GM19397 (cell line): ENCODE data around the gene MYO1F.
"Not testable (repeated sequence)": the region's sequence is repeated elsewhere in the genome, so short reads cannot be mapped to it uniquely, and the experiment has no call there.

Experiments used
- ATAC-seq: cut with Tn5 transposase; IDR thresholded peaks from one replicate; pipeline ENCODE4 v1.9.1; 2021; ENCODE audit warnings: mild to moderate bottlenecking, moderate library complexity; ENCODE audit not compliant: unreplicated experiment

Gene MYO1F

DNA sequence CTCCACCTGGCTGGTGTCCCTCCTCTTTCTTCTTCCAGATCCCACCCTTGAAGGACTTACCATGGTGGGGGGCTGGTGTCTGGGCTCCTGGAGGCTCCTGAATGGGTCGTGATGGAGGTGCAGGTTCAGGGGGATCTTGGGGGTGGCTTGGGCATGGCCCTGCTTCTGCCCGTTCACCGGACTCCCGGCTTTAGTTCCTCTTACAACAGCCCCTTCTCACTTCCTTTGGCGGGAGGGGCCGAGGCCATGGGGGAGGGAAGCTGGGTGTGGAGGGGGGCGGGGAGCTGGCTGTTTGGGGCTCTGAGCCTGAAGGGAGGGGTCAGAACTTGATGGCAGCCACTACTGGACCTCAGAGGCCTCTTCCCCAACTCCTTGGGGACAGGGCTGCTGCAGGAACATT lies at the start of gene MYO1F:
Gene MYO1F, minus strand, starts transcription at position 196 of the 400 bp plus-strand sequence. Its CDS starts 133 bp downstream, at position 63.
- ATAC-seq: no peak

DNA sequence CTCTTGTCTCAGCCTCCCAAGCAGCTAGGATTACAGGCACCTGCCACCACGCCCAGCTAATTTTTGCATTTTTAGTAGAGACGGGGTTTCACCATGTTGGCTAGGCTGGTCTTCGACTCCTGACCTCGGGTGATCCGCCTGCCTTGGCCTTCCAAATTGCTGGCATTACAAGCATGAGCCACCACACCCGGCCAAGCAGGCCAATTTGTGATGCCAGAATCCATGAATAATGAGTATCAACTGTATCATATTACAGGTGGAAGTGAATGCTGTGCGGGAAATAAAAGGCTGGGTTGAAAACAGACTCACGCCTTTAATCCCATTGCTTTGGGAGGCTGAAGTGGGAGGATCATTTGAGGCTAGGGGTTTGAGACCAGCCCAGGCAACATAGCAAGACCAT lies 49.6 kb upstream of the MYO1F start:
- ATAC-seq: no peak

DNA sequence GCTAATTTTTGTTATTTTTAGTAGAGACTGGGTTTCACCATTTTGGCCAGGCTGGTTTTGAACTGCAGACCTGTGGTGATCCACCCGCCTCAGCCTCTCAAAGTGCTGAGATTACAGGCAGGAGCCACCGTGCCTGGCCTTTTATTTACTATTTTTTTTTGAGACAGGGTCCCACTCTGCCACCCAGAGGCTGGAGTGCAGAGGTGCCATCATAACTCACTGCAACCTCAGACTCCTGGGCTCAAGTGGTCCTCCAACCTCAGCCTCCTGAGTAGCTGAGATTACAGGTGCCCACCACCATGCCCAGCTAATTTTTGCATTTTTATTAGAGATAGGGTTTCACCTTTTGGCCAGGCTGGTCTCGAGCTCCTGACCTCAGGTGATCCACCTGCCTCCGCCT lies 45.6 kb upstream of the MYO1F start:
- ATAC-seq: not testable (repeated sequence)

DNA sequence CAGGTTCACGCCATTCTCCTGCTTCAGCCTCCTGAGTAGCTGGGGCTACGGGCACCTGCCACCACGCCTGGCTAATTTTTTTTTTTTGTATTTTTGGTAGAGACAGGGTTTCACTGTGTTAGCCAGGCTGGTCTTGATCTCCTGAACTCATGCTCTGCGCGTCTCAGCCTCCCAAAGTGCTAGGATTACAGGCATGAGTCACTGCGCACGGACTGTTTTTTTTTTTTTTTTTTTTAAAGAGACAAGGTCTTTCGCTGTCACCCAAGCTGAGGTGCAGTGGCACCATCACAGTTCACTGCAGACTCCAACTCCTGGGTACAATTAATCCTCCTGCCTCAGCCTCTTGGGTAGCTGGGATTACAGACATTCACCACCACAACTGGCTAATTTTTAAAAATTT lies 41.5 kb upstream of the MYO1F start:
- ATAC-seq: no peak

DNA sequence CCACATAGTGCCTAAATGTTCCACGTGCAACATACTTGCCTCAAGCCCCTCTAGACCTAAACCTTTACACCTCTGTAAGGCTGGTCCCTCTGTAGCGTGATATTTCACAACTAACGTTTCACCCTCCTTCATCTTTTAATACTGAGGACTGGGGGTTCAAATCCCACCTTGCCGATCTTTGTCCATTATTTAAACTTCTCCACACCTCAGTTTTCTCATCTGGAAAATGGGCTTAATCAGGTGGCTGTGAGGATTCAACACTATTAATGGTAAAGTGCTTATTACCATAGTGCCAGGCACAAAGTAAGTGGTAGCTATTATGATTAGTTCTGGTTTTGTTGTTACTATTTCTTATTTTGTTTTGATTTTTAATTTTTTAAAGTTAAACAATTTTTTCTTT lies 40.7 kb upstream of the MYO1F start:
- no peak for ATAC-seq

DNA sequence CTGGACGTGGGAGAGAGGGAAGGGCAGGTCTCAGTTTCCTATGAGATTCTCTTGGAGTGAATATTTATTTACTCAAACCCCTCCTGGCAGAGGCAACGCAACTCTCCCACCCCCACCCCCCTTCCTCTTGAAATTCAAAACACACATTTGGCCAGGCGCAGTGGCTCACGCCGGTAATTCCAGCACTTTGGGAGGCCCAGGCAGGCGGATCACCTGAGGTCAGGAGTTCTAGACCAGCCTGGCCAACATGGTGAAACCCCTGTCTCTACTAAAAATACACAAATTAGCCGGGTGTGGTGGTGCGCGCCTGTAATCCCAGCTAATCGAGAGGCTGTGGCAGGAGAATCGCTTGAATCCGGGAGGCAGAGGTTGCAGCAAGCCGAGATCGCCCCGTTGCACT lies 40.1 kb upstream of the MYO1F start:
- not testable (repeated sequence) for ATAC-seq

DNA sequence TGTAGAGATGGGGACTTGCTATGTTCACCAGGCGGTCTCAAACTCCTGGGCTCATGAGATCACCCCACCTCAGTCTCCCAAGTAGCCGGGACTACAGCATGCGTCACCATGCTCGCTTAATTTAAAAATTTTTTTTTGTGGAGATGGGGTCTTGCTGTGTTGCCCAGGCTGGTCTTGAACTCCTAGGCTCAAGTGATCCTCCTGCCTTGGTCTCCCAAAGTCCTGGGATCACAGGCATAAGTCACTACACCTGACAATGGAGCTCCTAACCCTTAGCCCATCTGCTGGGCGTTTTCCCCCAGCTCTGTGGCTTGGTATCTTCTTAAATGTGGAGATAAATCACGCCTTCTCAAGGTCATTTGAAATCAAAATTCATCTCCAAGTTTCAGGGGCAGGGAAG lies 39.6 kb upstream of the MYO1F start:
- no peak for ATAC-seq

DNA sequence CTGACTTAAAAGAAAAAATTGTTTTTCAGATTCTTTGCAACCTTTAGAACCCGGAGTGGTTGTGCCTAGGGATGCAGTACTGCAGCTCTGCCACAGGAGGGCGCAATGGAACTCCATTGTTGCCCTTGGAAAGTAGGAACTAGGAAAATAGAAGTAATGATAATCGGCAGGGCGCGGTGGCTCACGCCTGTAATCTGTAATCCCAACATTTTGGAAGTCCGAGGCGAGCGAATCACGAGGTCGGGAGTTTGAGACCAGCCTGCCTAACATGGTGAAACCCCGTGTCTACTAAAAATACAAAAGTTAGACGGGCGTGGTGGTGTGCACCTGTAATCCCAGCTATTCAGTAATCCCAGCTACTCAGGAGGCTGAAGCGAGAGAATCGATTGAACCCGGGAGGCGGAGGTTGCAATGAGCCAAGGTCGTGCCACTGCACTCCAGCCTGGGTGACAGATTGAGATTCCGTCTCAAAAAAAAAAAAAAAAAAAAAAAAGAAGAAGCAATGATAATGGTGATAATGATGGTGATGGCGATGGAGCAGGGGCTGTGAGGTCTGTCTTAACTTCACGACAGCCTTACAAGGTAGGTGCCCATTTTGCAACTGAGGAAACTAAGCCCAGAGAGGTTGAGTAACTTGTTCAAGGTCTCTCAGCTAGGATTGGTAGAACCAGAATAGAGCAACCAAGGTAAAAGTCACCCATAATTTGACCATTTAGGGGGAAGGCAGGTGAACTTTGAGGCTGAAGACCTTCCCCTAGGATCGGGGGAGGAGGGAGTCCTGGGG lies 38.8 kb upstream of the MYO1F start:
- ATAC-seq: no peak

DNA sequence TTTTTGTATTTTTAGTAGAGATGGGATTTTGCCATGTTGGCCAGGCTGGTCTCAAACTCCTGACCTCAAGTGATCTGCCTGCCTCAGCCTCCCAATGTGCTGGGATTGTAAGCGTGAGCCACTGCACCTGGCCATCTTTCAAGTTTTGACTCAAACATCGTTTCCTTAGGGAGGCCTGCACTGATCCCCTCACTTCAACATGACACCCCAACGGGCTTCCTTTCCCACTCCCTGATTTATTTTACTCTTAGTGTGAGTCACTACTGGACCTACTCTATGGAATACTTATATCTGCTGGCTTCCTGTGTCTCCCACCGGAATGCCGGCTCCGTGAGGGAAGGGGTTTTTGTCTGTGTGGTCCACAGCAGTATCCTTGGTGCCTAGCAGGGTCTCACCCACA lies 37.8 kb upstream of the MYO1F start:
- no peak for ATAC-seq

DNA sequence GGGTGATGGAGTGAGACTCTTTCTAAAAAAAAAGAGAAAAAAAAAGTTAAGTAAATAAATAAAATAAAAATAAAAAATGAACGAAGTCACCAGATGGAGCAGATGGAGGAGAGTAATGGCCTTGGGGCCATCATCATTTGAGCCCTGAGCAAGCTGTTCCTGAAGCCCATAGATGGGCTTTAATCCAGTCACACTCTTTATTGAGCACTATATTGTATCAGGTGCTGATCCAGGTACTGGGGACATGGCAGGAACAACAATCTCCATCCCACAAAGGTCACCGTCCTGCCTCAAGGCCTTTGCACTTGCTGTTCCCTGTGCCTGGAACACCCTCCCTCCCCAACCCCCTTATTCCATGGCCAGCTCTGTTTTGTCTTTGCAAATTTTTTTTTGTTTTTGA lies 37.2 kb upstream of the MYO1F start:
- ATAC-seq: no peak

DNA sequence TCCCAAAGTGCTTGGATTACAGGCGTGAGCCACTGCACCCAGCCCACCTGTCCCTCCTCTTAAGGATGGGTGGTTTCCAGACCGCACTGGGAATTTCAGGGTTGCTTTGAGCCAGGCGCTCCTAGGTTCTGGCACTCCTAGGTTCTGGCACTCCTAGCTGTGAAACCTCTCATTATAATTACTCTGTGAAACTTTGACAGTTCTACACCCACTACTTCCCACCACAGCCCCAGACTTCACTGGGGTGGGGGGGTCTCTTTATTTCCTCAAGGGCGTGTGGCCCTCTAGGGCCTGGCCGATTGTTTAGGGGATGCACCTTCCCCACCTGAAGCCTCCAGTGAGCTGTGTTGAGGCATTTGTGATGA lies 35.5 kb upstream of the MYO1F start:
- no peak for ATAC-seq

DNA sequence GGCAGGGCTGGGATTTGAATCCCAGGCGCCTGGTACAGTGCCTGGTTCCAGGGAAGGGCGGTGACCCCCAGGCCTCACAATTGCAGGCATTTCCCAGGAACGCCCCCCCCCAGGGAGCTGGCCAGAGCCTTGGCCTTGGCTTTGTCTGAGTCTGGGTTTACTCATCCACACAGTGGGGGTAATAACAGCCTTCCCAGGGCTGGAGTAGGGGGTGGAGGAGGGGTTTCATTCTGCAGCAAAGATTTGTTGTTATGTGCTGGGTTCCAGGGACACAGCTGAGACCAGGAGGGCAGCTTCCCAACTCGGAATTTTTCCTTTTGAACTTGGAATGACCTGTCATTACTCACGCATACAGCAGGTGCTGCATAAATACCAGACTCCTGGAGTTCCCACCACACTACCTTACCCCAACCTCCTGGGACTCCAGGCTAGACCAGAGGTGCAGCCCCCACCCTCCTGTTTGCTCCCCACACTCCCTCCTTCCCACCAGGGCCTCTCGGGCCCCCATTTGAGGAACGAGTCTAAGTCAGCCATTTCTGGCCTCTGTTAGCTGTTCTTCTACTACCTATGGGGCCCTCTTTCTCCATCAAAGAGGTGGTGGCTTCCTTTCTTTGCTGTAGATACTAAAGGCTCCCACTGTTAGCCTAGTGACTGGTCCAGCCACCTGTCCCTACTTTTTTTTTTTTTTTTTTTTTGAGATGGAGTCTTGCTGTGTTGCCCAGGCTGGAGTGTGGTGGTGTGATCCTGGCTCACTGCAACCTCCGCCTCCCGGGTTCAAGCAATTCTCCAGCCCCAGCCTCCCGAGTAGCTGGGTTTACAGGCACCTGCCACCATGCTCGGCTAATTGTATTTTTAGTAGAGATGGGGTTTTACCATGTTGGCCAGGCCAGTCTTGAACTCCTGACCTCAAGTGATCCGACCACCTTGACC lies 34.9 kb upstream of the MYO1F start:
- ATAC-seq: no peak

DNA sequence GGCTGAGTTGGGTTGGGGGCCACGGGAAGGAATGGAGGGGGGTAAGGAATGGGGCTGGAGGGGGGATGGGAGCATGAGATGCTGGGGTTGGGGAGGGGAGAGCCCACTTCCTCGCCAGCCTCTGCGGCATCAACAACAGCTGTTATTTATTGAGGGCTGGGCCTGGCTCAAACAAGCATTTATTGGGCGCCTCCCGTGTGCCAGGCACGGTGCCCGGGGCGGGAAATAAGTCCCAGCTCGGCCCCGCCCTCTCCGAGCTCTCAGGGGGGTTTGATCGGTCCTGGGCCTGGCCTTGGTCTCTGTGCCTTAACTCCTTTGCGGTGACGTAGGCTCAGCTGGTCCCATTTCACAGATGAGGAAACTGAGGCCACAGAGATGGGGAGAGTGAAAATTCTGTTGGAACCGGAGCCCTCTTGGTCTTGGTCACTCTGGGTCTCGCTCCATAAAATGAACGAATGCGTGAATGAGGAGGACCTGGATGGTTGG lies 34.2 kb upstream of the MYO1F start:
- no peak for ATAC-seq

DNA sequence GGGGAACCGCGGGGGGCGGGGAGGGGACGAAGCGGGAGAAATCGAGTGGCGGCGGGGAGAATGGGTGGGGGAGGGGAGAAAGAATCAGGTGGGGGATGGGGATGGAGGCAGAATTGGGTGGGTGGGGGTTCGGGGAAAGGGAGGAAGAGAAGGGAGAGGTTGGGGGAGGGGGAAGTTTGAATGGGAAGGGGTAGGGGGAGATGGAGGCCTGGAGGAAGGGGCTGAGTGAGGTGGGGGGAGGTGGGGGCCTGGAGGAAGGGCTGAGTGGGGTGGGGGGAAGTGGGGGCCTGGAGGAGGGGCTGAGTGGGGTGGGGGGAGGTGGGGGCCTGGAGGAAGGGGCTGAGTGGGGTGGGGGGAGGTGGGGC lies 33.7 kb upstream of the MYO1F start:
- ATAC-seq: no peak

DNA sequence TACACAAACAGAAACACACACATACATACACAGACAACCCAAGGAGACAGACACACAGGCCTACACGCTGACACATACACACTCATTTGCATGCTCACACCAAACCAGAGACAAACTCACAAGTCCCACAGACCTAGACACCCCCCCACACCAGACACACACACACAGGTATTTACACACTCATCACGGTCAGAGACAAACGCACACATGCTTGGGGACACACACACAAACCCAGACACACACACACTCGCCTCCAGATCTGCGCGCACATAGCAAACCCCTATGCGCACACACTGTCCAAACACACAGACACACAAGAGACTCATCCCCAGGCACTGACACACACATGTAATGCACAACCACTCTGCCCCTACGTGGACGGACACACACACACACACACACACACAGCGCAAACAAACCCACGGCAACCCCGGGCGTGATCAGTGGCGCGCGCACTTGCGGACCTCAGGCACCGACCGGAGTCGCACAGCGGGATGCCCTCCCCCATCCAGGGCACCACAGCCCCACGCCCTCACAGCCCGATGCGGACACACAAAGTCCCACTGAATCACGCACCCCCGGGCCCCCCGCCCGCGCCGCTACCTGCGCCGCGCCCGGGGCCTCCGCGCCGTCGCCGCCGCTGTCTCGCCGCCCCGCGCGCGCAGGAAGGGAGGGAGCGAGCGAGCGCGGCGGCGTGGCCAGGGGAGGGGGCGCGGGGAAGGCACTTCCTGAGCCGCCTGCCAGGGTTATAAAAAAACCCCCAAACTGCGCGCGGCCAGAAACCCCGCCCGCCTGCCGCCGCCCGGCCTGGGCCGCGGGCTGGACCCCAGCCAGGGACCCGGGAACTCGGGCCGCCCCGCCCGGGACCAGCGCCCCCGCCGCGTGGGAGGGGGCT lies 33.0 kb upstream of the MYO1F start, which contains the start of gene ADAMTS10:
Gene ADAMTS10, minus strand, starts transcription at position 675 of the 895 bp plus-strand sequence. CDS start 5,005 bp downstream, outside the sequence.
- ATAC-seq: no peak

DNA sequence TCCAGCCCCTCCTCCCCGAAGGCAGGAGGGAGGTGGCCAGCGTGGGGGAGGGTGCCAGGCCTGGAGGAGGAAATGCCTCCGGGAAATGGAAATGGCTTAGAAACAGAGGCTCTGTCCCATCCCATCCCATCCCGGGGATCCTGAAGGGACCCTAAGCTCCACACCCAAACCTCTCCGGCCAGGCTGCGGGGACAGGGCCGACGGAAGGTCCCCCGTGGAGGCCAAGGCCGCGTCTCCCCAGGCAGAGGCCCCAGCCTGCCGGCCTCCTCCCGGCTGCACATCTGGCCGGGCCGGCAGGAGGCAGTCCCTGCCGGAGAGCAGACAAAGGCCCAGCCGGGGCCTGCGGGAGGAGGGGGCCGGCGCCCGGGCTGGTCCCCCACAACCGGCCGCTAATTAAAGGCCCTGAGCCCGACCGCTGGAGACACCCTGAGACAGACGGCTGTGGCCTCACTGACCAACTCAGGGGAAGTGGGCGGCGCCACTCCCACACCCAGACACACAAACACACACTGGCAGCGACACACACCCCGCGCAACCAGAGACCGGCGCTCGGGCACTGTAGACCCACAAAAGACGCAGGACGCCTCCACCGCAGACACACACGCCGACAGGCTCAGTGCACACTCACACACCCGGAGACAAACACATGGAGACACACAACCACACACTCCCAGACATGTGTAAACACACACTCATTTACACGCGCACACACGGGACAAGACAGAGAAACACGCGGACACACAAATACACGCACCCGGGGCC lies 32.2 kb upstream of the MYO1F start:
- ATAC-seq: no peak

DNA sequence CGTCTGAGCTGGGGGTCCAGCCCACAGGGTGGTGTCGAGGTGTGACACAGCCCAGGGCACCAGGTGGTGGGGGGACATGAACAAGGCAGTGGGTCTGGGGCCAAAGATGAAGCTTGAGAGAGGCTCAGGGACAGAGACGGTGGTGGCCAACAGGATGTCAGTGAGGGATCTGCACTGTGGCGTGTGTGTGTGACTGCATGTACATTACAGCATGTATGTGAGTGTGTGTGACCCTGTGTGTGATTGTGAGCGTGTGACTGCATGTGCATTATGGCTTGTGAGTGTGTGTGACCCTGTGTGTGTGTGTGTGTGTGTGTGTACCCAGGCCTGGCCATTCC lies 31.7 kb upstream of the MYO1F start:
- ATAC-seq: no peak

DNA sequence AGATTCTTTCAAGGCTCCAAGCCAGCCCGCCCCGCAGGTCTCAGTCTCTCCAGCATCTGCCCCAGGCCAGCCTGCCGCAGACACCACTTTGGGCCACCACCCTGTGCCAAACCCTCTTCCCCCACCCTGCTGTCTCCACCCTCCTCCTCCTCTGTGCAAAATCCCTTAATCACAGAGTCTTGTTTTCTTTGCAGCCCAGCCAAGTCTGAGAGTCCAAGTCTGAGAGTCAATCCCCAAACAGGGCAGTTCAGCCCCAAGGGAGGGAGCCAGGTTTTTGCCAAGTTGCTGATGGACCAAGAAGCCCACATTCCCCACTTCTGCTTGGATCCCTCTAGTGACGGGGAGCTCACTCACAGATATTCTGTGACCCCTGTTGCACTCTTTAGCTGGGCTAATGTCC lies 30.1 kb upstream of the MYO1F start:
- ATAC-seq: no peak

DNA sequence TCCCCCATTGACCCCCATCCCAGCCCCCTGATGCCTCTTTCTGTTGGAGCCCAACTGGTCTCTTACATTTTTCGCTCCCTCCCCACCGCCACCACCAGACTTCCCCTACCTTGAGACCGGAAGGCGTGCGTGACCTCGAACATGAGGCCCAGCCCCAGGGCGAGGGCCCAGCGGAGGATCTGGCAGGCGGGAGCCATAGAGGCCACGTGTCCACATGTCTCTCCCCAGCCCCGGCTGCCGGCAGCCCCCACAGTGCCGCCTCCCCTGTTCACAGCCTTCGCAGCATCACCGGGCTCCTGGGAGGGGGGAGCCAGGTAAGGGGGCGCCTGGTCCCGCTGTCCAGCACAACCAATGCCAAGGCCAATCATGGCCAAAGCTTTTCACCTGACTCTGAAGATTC lies 28.3 kb upstream of the MYO1F start:
- ATAC-seq: no peak

DNA sequence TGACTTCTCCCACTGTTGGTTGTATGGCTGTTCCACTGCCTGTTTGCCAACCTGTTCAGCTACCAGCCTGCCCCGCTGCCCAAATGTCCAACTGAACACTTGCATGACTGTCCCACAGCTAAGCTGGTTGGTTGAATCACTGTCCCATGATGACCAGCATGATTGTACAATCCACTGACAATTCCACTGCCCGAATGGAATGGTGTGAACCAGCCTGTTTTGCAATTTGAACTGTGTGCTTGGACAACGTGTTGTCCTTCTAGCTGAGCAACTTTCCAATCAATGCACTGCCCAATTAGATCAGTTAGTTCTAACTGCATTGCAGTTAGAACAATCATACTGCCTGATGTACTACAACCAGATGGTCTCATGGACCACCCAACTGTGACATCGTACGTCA lies 24.6 kb upstream of the MYO1F start:
- no peak for ATAC-seq
